SK-N-SH (cell line): ENCODE data around the gene BNIP3. TPM values are rescaled to one million over a fixed set of nuclear protein-coding genes. Genes with fewer than 3 reads are reported as not detected.

ENCODE experiments used
- CTCF ChIA-PET: fragments of 300-600, 350-600 bp; formaldehyde crosslinking; extraction: SDS; loops from one replicate; lab custom pipeline; 2021; lab: Yijun Ruan, JAX
- POLR2A ChIA-PET: fragments of 350-600 bp; sonication (Branson Sonifier 250); formaldehyde crosslinking; extraction: SDS; loops from one replicate; lab custom pipeline; 2020; ENCODE audit warnings: antibody characterized with exemption, inconsistent platforms; lab: Yijun Ruan, JAX
- DNase-seq: peaks from one replicate; pipeline ENCODE4 v3.0.0; 2012
- H2AFZ ChIP-seq: fragments of 200-600 bp; sonication (generic); 2 replicates; pipeline ENCODE4 v1.8.1; 2016; ENCODE audit warnings: antibody characterized with exemption, mild to moderate bottlenecking, low read depth
- H3F3A ChIP-seq: fragments of 200-600 bp; sonication (generic); replicated peaks from 2 replicates; pipeline ENCODE3; 2016; ENCODE audit warnings: antibody characterized with exemption, mild to moderate bottlenecking; ENCODE audit not compliant: insufficient read depth
- H3K27ac ChIP-seq, 2 experiments: fragments of 200-500 bp in 1 of 2; fragments of 200-600 bp in 1 of 2; sonication (Bioruptor generic) in 1 of 2; sonication (generic), shearing (Covaris generic) in 1 of 2; 2 replicates each; pipeline versions ENCODE4 v1.5.1 to v1.6.1; 2014 to 2016; ENCODE audit warnings: low read depth in 2 of 2, inconsistent platforms in 1 of 2, low read length in 1 of 2, mild to moderate bottlenecking in 1 of 2, mixed read lengths in 1 of 2
- H3K27me3 ChIP-seq: fragments of 200-600 bp; sonication (generic), shearing (Covaris generic); 2 replicates; pipeline ENCODE4 v1.6.1; 2016; ENCODE audit warnings: mixed run types; ENCODE audit not compliant: insufficient read depth
- H3K36me3 ChIP-seq, 2 experiments: fragments of 200-500 bp in 1 of 2; fragments of 200-600 bp in 1 of 2; sonication (Bioruptor generic) in 1 of 2; sonication (generic) in 1 of 2; replicated peaks in 1 of 2; 2 replicates each; pipeline versions ENCODE3 to v1.5.1; 2014 to 2016; ENCODE audit warnings: low read length in 1 of 2, mild to moderate bottlenecking in 1 of 2; ENCODE audit not compliant: insufficient read depth in 2 of 2, control insufficient read depth in 1 of 2
- H3K4me1 ChIP-seq, 2 experiments: fragments of 200-500 bp in 1 of 2; fragments of 200-600 bp in 1 of 2; sonication (Bioruptor generic) in 1 of 2; sonication (generic), shearing (Covaris generic) in 1 of 2; 2 replicates each; pipeline versions ENCODE4 v1.5.1 to v1.6.1; 2014 to 2016; ENCODE audit warnings: low read depth in 1 of 2, low read length in 1 of 2, mixed run types in 1 of 2; ENCODE audit not compliant: insufficient read depth in 2 of 2, control insufficient read depth in 1 of 2
- H3K4me2 ChIP-seq: fragments of 200-600 bp; sonication (generic), shearing (Covaris generic); 2 replicates; pipeline ENCODE4 v1.6.1; 2017; ENCODE audit warnings: mixed run types
- H3K4me3 ChIP-seq, 2 experiments: fragments of 200-500 bp in 1 of 2; fragments of 200-600 bp in 1 of 2; sonication (Bioruptor generic) in 1 of 2; sonication (generic), shearing (Covaris generic) in 1 of 2; 2 replicates each; pipeline versions ENCODE4 v1.5.1 to v1.8.1; 2014 to 2016; ENCODE audit warnings: low read depth in 2 of 2, inconsistent platforms in 1 of 2, low read length in 1 of 2, mild to moderate bottlenecking in 1 of 2, mixed read lengths in 1 of 2, moderate library complexity in 1 of 2
- H3K79me2 ChIP-seq: fragments of 200-600 bp; sonication (generic); 2 replicates; pipeline ENCODE4 v1.8.1; 2017; ENCODE audit warnings: mild to moderate bottlenecking; ENCODE audit not compliant: insufficient read depth
- H3K9ac ChIP-seq: fragments of 200-600 bp; sonication (generic); 2 replicates; pipeline ENCODE4 v1.6.1; 2017; ENCODE audit warnings: mixed run types
- H3K9me2 ChIP-seq: fragments of 200-600 bp; sonication (generic); 2 replicates; pipeline ENCODE4 v1.6.1; 2017; ENCODE audit warnings: mixed run types
- H3K9me3 ChIP-seq: fragments of 200-600 bp; sonication (generic); 2 replicates; pipeline ENCODE4 v1.6.1; 2017; ENCODE audit warnings: mixed run types, mild to moderate bottlenecking, moderate library complexity
- H4K20me1 ChIP-seq: fragments of 200-600 bp; sonication (generic); 2 replicates; pipeline ENCODE4 v1.6.1; 2017; ENCODE audit warnings: mild to moderate bottlenecking, mixed run types; ENCODE audit not compliant: insufficient read depth
- CHD2 ChIP-seq: fragments of 150-350 bp; IDR thresholded peaks from 2 replicates; pipeline ENCODE4 v1.6.1; 2018; ENCODE audit warnings: low read length; ENCODE audit not compliant: partially characterized antibody
- ELF1 ChIP-seq: IDR thresholded peaks from 2 replicates; pipeline ENCODE4 v1.4.0; 2012
- EP300 ChIP-seq, 2 experiments: IDR thresholded peaks; 2 replicates each; pipeline versions ENCODE4 v1.4.0 to v1.6.1; 2012; ENCODE audit warnings: borderline replicate concordance in 1 of 2, low read depth in 1 of 2, low read length in 1 of 2
- EZH2phosphoT487 ChIP-seq: fragments of 200-600 bp; sonication (generic); IDR thresholded peaks from 2 replicates; pipeline ENCODE4 v1.6.1; 2017; ENCODE audit warnings: low read depth, mixed run types, mild to moderate bottlenecking, antibody characterized with exemption, moderate library complexity, borderline replicate concordance
- MEF2A ChIP-seq: IDR thresholded peaks from 2 replicates; pipeline ENCODE4 v1.4.0; 2012; ENCODE audit warnings: low read depth, borderline replicate concordance
- MXI1 ChIP-seq: IDR thresholded peaks from 2 replicates; pipeline ENCODE4 v1.6.1; 2012; ENCODE audit warnings: mild to moderate bottlenecking, low read depth, low read length, improper control_type of control experiment
- NFIC ChIP-seq: IDR thresholded peaks from 2 replicates; pipeline ENCODE4 v1.4.0; 2012; ENCODE audit warnings: borderline replicate concordance
- RCOR1 ChIP-seq: fragments of 150-350 bp; IDR thresholded peaks from 2 replicates; pipeline ENCODE4 v1.6.1; 2017; ENCODE audit warnings: antibody characterized with exemption, low read length
- RXRA ChIP-seq: IDR thresholded peaks from 2 replicates; pipeline ENCODE4 v1.4.0; 2012; ENCODE audit warnings: low read depth, mild to moderate bottlenecking, borderline replicate concordance
- SMC3 ChIP-seq: IDR thresholded peaks from 2 replicates; pipeline ENCODE4 v1.6.1; 2012; ENCODE audit warnings: low read depth, low read length, improper control_type of control experiment
- TAF1 ChIP-seq: IDR thresholded peaks from 2 replicates; pipeline ENCODE4 v1.6.1; 2012; ENCODE audit warnings: low read depth, mild to moderate bottlenecking, low read length, moderate library complexity, borderline replicate concordance
- TCF12 ChIP-seq: IDR thresholded peaks from 2 replicates; pipeline ENCODE4 v1.4.0; 2012
- TEAD4 ChIP-seq: IDR thresholded peaks from 2 replicates; pipeline ENCODE4 v1.4.0; 2012; ENCODE audit warnings: mild to moderate bottlenecking, borderline replicate concordance; ENCODE audit not compliant: insufficient read depth
- YY1 ChIP-seq: IDR thresholded peaks from 2 replicates; pipeline ENCODE4 v1.4.0; 2012; ENCODE audit warnings: low read depth, mild to moderate bottlenecking
- WGBS: methylation state at CpG from one replicate; pipeline ENCODE4 v1.1.6; 2017; ENCODE audit warnings: low lambda C conversion rate; 5-methylcytosine and 5-hydroxymethylcytosine counted together
- polyA plus RNA-seq, 3 experiments: library from polyadenylated mRNA; depleted of rRNA; stranded (reverse); fragments of >200 nt; gene quantifications; 2 replicates each; pipeline ENCODE4 v1.2.3, GENCODE V29; 2012
- TF ChIP-seq, protein P1 (sequence below): IDR thresholded peaks from 2 replicates; pipeline ENCODE4 v1.4.0; 2012; ENCODE audit warnings: low read depth
- TF ChIP-seq, protein P2 (sequence below): fragments of 200-600 bp; sonication (generic); IDR thresholded peaks from 2 replicates; pipeline ENCODE4 v1.6.1; 2017; ENCODE audit warnings: antibody characterized with exemption, mild to moderate bottlenecking, moderate library complexity
- TF ChIP-seq, protein P3 (sequence below): IDR thresholded peaks from 2 replicates; pipeline ENCODE4 v1.4.0; 2012; ENCODE audit warnings: low read depth, borderline replicate concordance
- TF ChIP-seq, protein P4 (sequence below): IDR thresholded peaks from 2 replicates; pipeline ENCODE4 v1.6.1; 2012; ENCODE audit warnings: mild to moderate bottlenecking, low read depth, low read length, moderate library complexity
- TF ChIP-seq, protein P5 (sequence below): fragments of 150-350 bp; IDR thresholded peaks from 2 replicates; pipeline ENCODE4 v1.6.1; 2017; ENCODE audit warnings: antibody characterized with exemption, low read length, low read depth, borderline replicate concordance
- TF ChIP-seq, protein P6 (sequence below): IDR thresholded peaks from 2 replicates; pipeline ENCODE4; 2012

BNIP3 gene
- polyA plus RNA-seq, 1 of the 3 experiments (the other 2 are of a cell fraction), result 40.3 TPM

DNA sequence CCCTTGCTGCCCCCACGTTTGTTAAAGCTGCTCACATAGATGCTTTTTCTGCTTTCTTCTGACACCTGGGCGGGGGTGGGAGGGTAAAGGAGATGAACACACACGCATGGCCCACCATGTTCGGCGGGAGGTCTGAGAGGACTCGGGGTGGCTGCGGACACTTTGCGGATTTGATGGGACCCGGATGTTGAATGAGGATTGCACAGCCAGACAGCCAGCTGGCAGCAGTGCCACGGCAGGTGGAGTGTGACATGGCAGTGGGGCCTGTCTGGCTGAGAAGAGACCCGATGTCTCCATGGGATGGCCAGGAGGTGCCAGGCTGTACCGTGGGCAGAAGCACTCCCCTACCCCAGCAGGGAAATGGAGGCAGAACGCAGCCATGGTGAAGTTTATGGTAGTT is 49.7 kb downstream of the BNIP3 start:
- POLR2A ChIA-PET, result no interaction called here
- Histone ChIP-seq H3K36me3 (peaks cover 0 to 14% of the 10 kb centered on the region in 2 experiments), H4K20me1 (peaks cover 53% of the 10 kb centered on the region), H3K9me2 (no peaks in the 10 kb centered on the region), H3K79me2 (peaks cover 97% of the 10 kb centered on the region), H3K9me3 (no peaks in the 10 kb centered on the region), H3K27ac (peak overlapping the region in 1 of 2 experiments; percentile 3; a peak in 1 of 4 replicates), H3F3A (no peaks in the 10 kb centered on the region), H3K9ac (no peak overlapping the region), H3K4me2 (no peak overlapping the region), H2AFZ (no peak overlapping the region), H3K4me1 (peaks cover 11 to 32% of the 10 kb centered on the region in 2 experiments; a peak in 2 of 4 replicates), H3K4me3 (no peak overlapping the region), H3K27me3 (no peaks in the 10 kb centered on the region)
- 94% methylated on average over 13 of the region's 13 CpGs for WGBS
- CTCF ChIA-PET, result interaction anchor here (1.3 to 1.5 kb wide), 2 partner anchors 11 to 33 kb away, joined by 3 to 4 read pairs; no protein-coding TSS in a partner anchor
- DNase-seq, result no peak
- TF ChIP-seq NFIC, result no peak
- no peak for TF ChIP-seq SMC3
- TF ChIP-seq, protein P1, sequence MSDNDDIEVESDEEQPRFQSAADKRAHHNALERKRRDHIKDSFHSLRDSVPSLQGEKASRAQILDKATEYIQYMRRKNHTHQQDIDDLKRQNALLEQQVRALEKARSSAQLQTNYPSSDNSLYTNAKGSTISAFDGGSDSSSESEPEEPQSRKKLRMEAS, result no peak
- no peak for TF ChIP-seq MXI1
- TF ChIP-seq CHD2, result no peak
- TF ChIP-seq, protein P2, sequence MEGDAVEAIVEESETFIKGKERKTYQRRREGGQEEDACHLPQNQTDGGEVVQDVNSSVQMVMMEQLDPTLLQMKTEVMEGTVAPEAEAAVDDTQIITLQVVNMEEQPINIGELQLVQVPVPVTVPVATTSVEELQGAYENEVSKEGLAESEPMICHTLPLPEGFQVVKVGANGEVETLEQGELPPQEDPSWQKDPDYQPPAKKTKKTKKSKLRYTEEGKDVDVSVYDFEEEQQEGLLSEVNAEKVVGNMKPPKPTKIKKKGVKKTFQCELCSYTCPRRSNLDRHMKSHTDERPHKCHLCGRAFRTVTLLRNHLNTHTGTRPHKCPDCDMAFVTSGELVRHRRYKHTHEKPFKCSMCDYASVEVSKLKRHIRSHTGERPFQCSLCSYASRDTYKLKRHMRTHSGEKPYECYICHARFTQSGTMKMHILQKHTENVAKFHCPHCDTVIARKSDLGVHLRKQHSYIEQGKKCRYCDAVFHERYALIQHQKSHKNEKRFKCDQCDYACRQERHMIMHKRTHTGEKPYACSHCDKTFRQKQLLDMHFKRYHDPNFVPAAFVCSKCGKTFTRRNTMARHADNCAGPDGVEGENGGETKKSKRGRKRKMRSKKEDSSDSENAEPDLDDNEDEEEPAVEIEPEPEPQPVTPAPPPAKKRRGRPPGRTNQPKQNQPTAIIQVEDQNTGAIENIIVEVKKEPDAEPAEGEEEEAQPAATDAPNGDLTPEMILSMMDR, result no peak
- no peak for TF ChIP-seq YY1
- TF ChIP-seq MEF2A, result no peak
- no peak for TF ChIP-seq TCF12
- no peak for TF ChIP-seq ELF1
- TF ChIP-seq TEAD4, result no peak
- TF ChIP-seq, protein P3, sequence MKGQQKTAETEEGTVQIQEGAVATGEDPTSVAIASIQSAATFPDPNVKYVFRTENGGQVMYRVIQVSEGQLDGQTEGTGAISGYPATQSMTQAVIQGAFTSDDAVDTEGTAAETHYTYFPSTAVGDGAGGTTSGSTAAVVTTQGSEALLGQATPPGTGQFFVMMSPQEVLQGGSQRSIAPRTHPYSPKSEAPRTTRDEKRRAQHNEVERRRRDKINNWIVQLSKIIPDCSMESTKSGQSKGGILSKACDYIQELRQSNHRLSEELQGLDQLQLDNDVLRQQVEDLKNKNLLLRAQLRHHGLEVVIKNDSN, result no peak
- TF ChIP-seq, protein P4, sequence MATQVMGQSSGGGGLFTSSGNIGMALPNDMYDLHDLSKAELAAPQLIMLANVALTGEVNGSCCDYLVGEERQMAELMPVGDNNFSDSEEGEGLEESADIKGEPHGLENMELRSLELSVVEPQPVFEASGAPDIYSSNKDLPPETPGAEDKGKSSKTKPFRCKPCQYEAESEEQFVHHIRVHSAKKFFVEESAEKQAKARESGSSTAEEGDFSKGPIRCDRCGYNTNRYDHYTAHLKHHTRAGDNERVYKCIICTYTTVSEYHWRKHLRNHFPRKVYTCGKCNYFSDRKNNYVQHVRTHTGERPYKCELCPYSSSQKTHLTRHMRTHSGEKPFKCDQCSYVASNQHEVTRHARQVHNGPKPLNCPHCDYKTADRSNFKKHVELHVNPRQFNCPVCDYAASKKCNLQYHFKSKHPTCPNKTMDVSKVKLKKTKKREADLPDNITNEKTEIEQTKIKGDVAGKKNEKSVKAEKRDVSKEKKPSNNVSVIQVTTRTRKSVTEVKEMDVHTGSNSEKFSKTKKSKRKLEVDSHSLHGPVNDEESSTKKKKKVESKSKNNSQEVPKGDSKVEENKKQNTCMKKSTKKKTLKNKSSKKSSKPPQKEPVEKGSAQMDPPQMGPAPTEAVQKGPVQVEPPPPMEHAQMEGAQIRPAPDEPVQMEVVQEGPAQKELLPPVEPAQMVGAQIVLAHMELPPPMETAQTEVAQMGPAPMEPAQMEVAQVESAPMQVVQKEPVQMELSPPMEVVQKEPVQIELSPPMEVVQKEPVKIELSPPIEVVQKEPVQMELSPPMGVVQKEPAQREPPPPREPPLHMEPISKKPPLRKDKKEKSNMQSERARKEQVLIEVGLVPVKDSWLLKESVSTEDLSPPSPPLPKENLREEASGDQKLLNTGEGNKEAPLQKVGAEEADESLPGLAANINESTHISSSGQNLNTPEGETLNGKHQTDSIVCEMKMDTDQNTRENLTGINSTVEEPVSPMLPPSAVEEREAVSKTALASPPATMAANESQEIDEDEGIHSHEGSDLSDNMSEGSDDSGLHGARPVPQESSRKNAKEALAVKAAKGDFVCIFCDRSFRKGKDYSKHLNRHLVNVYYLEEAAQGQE, result no peak
- no peak for TF ChIP-seq RXRA
- no peak for TF ChIP-seq EZH2phosphoT487
- TF ChIP-seq, protein P5, sequence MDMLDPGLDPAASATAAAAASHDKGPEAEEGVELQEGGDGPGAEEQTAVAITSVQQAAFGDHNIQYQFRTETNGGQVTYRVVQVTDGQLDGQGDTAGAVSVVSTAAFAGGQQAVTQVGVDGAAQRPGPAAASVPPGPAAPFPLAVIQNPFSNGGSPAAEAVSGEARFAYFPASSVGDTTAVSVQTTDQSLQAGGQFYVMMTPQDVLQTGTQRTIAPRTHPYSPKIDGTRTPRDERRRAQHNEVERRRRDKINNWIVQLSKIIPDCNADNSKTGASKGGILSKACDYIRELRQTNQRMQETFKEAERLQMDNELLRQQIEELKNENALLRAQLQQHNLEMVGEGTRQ, result no peak
- no peak for TF ChIP-seq RCOR1
- TF ChIP-seq, protein P6, sequence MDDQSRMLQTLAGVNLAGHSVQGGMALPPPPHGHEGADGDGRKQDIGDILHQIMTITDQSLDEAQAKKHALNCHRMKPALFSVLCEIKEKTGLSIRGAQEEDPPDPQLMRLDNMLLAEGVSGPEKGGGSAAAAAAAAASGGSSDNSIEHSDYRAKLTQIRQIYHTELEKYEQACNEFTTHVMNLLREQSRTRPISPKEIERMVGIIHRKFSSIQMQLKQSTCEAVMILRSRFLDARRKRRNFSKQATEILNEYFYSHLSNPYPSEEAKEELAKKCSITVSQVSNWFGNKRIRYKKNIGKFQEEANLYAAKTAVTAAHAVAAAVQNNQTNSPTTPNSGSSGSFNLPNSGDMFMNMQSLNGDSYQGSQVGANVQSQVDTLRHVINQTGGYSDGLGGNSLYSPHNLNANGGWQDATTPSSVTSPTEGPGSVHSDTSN, result no peak
- TF ChIP-seq EP300 (IDR thresholded peaks at IDR 0.05; ENCODE audit: borderline replicate concordance in 1 of 2, low read depth in 1 of 2, low read length in 1 of 2), result no peak
- no peak for TF ChIP-seq TAF1
